SU-DHL-6 (cell line): ENCODE data around the gene DOCK10.

Source experiments
- CTCF ChIP-seq: fragments of 200-600 bp; sonication (generic); IDR thresholded peaks from one replicate; pipeline ENCODE4 v1.5.1; 2017; ENCODE audit warnings: antibody characterized with exemption, mild to moderate bottlenecking, low read length, moderate library complexity; ENCODE audit not compliant: insufficient read depth, poor library complexity, severe bottlenecking
- EZH2phosphoT487 ChIP-seq: fragments of 200-600 bp; sonication (generic), shearing (Covaris generic); conservative IDR thresholded peaks from 2 replicates; pipeline ENCODE4 v1.6.1; 2018; ENCODE audit warnings: mild to moderate bottlenecking, antibody characterized with exemption, low read length, moderate library complexity, mixed read lengths

DNA sequence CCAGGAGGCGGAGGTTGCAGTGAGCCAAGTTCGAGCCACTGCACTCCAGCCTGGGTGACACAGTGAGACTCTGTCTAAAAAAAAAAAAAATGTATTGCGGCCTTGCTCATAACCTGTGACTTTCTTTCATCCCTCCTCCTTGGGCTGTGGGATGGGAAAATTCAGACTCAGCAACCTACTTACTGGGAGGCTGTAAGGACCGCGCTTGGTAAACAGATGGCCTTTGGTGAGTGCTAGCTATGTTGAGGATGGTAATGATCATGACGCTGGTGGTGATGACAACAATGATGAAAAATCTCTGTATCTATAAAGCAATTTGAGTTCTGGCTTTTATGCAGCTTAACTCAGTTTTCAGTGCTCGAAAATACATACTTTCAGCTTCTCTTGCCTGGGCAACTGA, 261.4 kb downstream of the DOCK10 start:
- TF ChIP-seq CTCF (no peak), EZH2phosphoT487 (no peak)
